IMR-90 (cell line): ENCODE data around the gene ABCG4. TPM values are rescaled to one million over a fixed set of nuclear protein-coding genes. Genes with fewer than 3 reads are reported as not detected.

Experiments used
- ATAC-seq: fragments of 200-7000 bp; cut with Tn5 transposase; 2 replicates; pipeline ENCODE4 v1.9.1; 2020; ENCODE audit warnings: low read depth, mild to moderate bottlenecking, moderate library complexity
- BruUV-seq: library from RNA; stranded (reverse); fragments of 400-500 nt; replicated peaks from 2 replicates; lab custom pipeline; 2021; lab: Mats Ljungman, UMichigan
- CTCF ChIA-PET: fragments of 300-600 bp; formaldehyde crosslinking; extraction: SDS; loops from one replicate; lab custom pipeline; 2021; ENCODE audit warnings: antibody characterized with exemption; lab: Yijun Ruan, JAX
- POLR2A ChIA-PET: fragments of 300-600 bp; sonication (Branson Sonifier 250); formaldehyde crosslinking; loops from one replicate; lab custom pipeline; 2022; ENCODE audit warnings: antibody characterized with exemption; ENCODE audit not compliant: unreplicated experiment; lab: Charles Lee
- DNase-seq: peaks from one replicate; pipeline ENCODE4 v3.0.0; 2013
- H2AFZ ChIP-seq: replicated peaks from 2 replicates; pipeline ENCODE3; 2013; ENCODE audit warnings: low read length, mild to moderate bottlenecking; ENCODE audit not compliant: poor library complexity
- H2AK5ac ChIP-seq: 2 replicates; pipeline ENCODE4 v1.6.1; 2013; ENCODE audit warnings: low read depth, low read length, inconsistent platforms
- H2AK9ac ChIP-seq: replicated peaks from 2 replicates; pipeline ENCODE3; 2013; ENCODE audit warnings: mild to moderate bottlenecking, low read depth, low read length, moderate library complexity; ENCODE audit not compliant: poor library complexity
- H2BK120ac ChIP-seq: 2 replicates; pipeline ENCODE4 v1.6.1; 2013; ENCODE audit warnings: low read depth, low read length, inconsistent platforms
- H2BK15ac ChIP-seq: 3 replicates; pipeline ENCODE4 v1.6.1; 2013; ENCODE audit warnings: low read depth, low read length, inconsistent platforms
- H2BK20ac ChIP-seq: 2 replicates; pipeline ENCODE4 v1.6.1; 2013; ENCODE audit warnings: low read depth, mild to moderate bottlenecking, inconsistent platforms, low read length, moderate library complexity
- H2BK5ac ChIP-seq: 2 replicates; pipeline ENCODE4 v1.6.1; 2013; ENCODE audit warnings: mild to moderate bottlenecking, low read depth, low read length, inconsistent platforms; ENCODE audit not compliant: poor library complexity, severe bottlenecking
- H3K14ac ChIP-seq: replicated peaks from 2 replicates; pipeline ENCODE4 v1.6.1; 2013; ENCODE audit warnings: low read depth, low read length, inconsistent platforms
- H3K18ac ChIP-seq: 2 replicates; pipeline ENCODE4 v1.6.1; 2013; ENCODE audit warnings: low read depth, low read length, control low read depth
- H3K23ac ChIP-seq: 2 replicates; pipeline ENCODE4 v1.6.1; 2013; ENCODE audit warnings: low read depth, low read length, inconsistent platforms
- H3K27ac ChIP-seq: 2 replicates; pipeline ENCODE4 v1.5.1; 2013; ENCODE audit warnings: mild to moderate bottlenecking, control low read depth, low read length; ENCODE audit not compliant: insufficient read depth
- H3K27me3 ChIP-seq: 2 replicates; pipeline ENCODE4 v1.6.1; 2013; ENCODE audit warnings: low read length; ENCODE audit not compliant: control insufficient read depth, insufficient read depth
- H3K36me3 ChIP-seq: 2 replicates; pipeline ENCODE4 v1.6.1; 2013; ENCODE audit warnings: low read length, mixed read lengths; ENCODE audit not compliant: control insufficient read depth, insufficient read depth
- H3K4ac ChIP-seq: 2 replicates; pipeline ENCODE4 v1.6.1; 2013; ENCODE audit warnings: low read depth, low read length, inconsistent platforms
- H3K4me1 ChIP-seq: 2 replicates; pipeline ENCODE4 v1.6.1; 2013; ENCODE audit warnings: low read length, mixed read lengths; ENCODE audit not compliant: control insufficient read depth, insufficient read depth
- H3K4me2 ChIP-seq: 2 replicates; pipeline ENCODE4 v1.6.1; 2013; ENCODE audit warnings: low read depth, mild to moderate bottlenecking, control low read depth, low read length, moderate library complexity
- H3K4me3 ChIP-seq: 2 replicates; pipeline ENCODE4 v1.5.1; 2013; ENCODE audit warnings: low read depth, mild to moderate bottlenecking, control low read depth, low read length, moderate library complexity; ENCODE audit not compliant: insufficient read depth
- H3K56ac ChIP-seq: 2 replicates; pipeline ENCODE4 v1.6.1; 2013; ENCODE audit warnings: low read length, inconsistent platforms; ENCODE audit not compliant: insufficient read depth; ENCODE audit errors: extremely low read depth
- H3K79me1 ChIP-seq, 2 experiments: 2 replicates each; pipeline ENCODE4 v1.6.1; 2013; ENCODE audit warnings: low read length in 2 of 2, inconsistent platforms in 1 of 2, low read depth in 1 of 2
- H3K9ac ChIP-seq: 2 replicates; pipeline ENCODE4 v1.6.1; 2013; ENCODE audit warnings: low read depth, low read length, control low read depth
- H3K9me1 ChIP-seq: 2 replicates; pipeline ENCODE4 v1.6.1; 2013; ENCODE audit warnings: low read length, inconsistent platforms; ENCODE audit not compliant: insufficient read depth
- H3K9me3 ChIP-seq: 2 replicates; pipeline ENCODE4 v1.6.1; 2013; ENCODE audit warnings: low read length; ENCODE audit not compliant: control insufficient read depth, insufficient read depth
- H4K20me1 ChIP-seq: 2 replicates; pipeline ENCODE4 v1.6.1; 2013; ENCODE audit warnings: low read length, inconsistent platforms; ENCODE audit not compliant: insufficient read depth
- H4K5ac ChIP-seq: 2 replicates; pipeline ENCODE4 v1.6.1; 2013; ENCODE audit warnings: mild to moderate bottlenecking, low read depth, low read length, control low read depth
- H4K8ac ChIP-seq, 2 experiments: 2 replicates each; pipeline ENCODE4 v1.6.1; 2013; ENCODE audit warnings: low read depth in 2 of 2, low read length in 2 of 2, control low read depth in 1 of 2, inconsistent platforms in 1 of 2
- H4K91ac ChIP-seq: 2 replicates; pipeline ENCODE4 v1.6.1; 2013; ENCODE audit warnings: low read depth, low read length, inconsistent platforms; ENCODE audit not compliant: insufficient read depth
- BHLHE40 ChIP-seq: fragments of 150-350 bp; IDR thresholded peaks from 2 replicates; pipeline ENCODE4 v1.6.1; 2016; ENCODE audit warnings: mild to moderate bottlenecking, low read depth, low read length
- CEBPB ChIP-seq: IDR thresholded peaks from 2 replicates; pipeline ENCODE4 v1.6.1; 2012; ENCODE audit warnings: low read depth, low read length, improper control_type of control experiment
- CHD1 ChIP-seq: IDR thresholded peaks from 2 replicates; pipeline ENCODE4 v1.6.1; 2012; ENCODE audit warnings: low read depth, low read length, improper control_type of control experiment
- FOS ChIP-seq: fragments of 150-350 bp; IDR thresholded peaks from 2 replicates; pipeline ENCODE4 v1.6.1; 2016; ENCODE audit warnings: low read depth, low read length
- MAFK ChIP-seq: IDR thresholded peaks from 2 replicates; pipeline ENCODE4 v1.6.1; 2012; ENCODE audit warnings: low read depth, low read length, improper control_type of control experiment
- MAZ ChIP-seq: IDR thresholded peaks from 2 replicates; pipeline ENCODE4 v1.6.1; 2012; ENCODE audit warnings: low read depth, mild to moderate bottlenecking, low read length, improper control_type of control experiment, moderate library complexity, borderline replicate concordance
- MXI1 ChIP-seq: IDR thresholded peaks from 2 replicates; pipeline ENCODE4 v1.6.1; 2012; ENCODE audit warnings: low read depth, mild to moderate bottlenecking, low read length, moderate library complexity, borderline replicate concordance
- NFE2L2 ChIP-seq: fragments of 150-350 bp; IDR thresholded peaks from 2 replicates; pipeline ENCODE4 v1.6.1; 2016; ENCODE audit warnings: low read depth, mild to moderate bottlenecking, low read length
- POLR2A ChIP-seq: IDR thresholded peaks from 2 replicates; pipeline ENCODE4 v1.6.1; 2012; ENCODE audit warnings: mild to moderate bottlenecking, low read depth, low read length
- RCOR1 ChIP-seq: IDR thresholded peaks from 2 replicates; pipeline ENCODE4 v1.6.1; 2012; ENCODE audit warnings: mild to moderate bottlenecking, low read length, improper control_type of control experiment; ENCODE audit not compliant: insufficient replicate concordance
- RFX5 ChIP-seq: IDR thresholded peaks from 2 replicates; pipeline ENCODE4 v1.8.0; 2012; ENCODE audit warnings: low read depth, mild to moderate bottlenecking, low read length, moderate library complexity
- SMC3 ChIP-seq: fragments of 150-350 bp; IDR thresholded peaks from 2 replicates; pipeline ENCODE4 v1.6.1; 2016; ENCODE audit warnings: low read depth, mild to moderate bottlenecking, antibody characterized with exemption, low read length, moderate library complexity
- USF2 ChIP-seq: fragments of 150-350 bp; IDR thresholded peaks from 2 replicates; pipeline ENCODE4 v1.6.1; 2017; ENCODE audit warnings: mild to moderate bottlenecking, antibody characterized with exemption, low read length, low read depth
- WGBS, 2 experiments: methylation state at CpG; one replicate each; pipeline versions ENCODE4 v1.1.5 to v1.1.7; 2013; ENCODE audit warnings: missing lambda C conversion rate in 2 of 2; ENCODE audit not compliant: insufficient read length in 1 of 2; ENCODE audit errors: extremely low coverage in 2 of 2; 5-methylcytosine and 5-hydroxymethylcytosine counted together
- dilution Hi-C: fragments of 300-500 bp; cut with HindIII; formaldehyde crosslinking; loops from one replicate; pipeline ENCODE4 v1.14.3; 2018; ENCODE audit warnings: low sequenced_read_pairs; ENCODE audit not compliant: unreplicated experiment
- in situ Hi-C: fragments of 300-500 bp; cut with MboI; formaldehyde crosslinking; loops from 3 replicates; pipeline ENCODE4 v1.14.3; 2019; ENCODE audit warnings: low sequenced_read_pairs, inconsistent platforms, mixed read lengths
- intact Hi-C: fragments of 100-400 bp; cut with micrococcal nuclease; formaldehyde crosslinking; loops from 2 replicates; pipeline ENCODE4 v1.10.0; 2022
- polyA plus RNA-seq, 3 experiments: library from polyadenylated mRNA; depleted of rRNA; stranded (reverse); fragments of >200 nt; gene quantifications; 2 replicates each; pipeline ENCODE4 v1.2.3, GENCODE V29; 2012; ENCODE audit warnings: low replicate concordance in 1 of 3
- total RNA-seq: library from RNA; depleted of rRNA; stranded (reverse); fragments of >200 nt; gene quantifications from 2 replicates; pipeline ENCODE4 v1.2.3, GENCODE V29; 2012
- TF ChIP-seq, protein P1 (sequence below): fragments of 150-350 bp; IDR thresholded peaks from 2 replicates; pipeline ENCODE4 v1.6.1; 2016; ENCODE audit warnings: low read depth, mild to moderate bottlenecking, low read length, moderate library complexity, borderline replicate concordance

ABCG4 gene
- total and polyA plus RNA-seq, 2 of the 4 experiments (the other 2 are of a cell fraction), result under 0.01 to 0.26 TPM

DNA sequence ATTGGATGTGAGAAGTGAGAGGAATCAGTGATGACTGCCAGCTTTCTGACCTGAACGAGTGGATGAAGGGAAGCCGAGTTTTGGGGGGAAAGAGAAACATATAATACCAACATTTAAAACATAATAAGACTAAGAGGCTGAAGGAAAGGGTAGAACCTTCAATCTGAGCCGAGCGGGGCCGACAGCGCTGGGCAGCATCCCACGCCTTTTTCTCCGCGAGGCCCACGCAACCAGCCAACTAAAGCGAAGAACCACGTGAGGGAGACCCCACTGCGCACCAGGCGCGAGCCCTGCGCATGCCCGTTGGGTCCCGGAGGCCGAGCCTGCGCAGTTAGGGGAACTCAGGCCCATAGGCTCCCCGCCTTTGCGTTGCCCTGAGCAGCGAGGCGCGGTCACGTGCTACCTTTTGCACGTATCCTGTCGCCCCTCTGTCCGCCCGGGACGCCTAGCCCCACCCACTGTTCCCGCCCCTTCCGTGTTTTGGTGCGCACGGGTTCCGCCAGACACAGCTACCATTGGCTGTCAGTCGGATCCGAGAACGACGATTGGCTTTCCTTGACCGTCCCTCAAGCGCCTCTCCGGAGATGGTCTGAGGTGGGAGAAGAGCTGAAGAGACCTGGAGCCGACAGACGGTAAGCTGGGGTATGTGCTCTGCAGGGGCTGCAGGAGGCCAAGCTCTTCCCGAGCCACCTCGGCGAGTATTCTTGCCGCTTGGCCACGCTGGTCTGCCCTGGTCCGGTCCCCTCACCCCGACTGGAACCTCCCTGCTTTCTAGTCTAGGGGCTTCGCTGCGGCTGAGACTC is 27.6 kb upstream of the ABCG4 start, which contains the start of gene HINFP (continued):
- TF ChIP-seq NFE2L2, result no peak
- TF ChIP-seq SMC3, result no peak
- TF ChIP-seq FOS, result peak; percentile 23; the same call in 1 of the 2 replicates

- no peak for DNase-seq
- H3K9ac ChIP-seq, result peak overlapping the region; percentile 72
- peak overlapping the region in 1 of 2 experiments; percentile 87; a peak in 2 of 4 replicates for H4K8ac ChIP-seq
- H3K14ac ChIP-seq, result peak overlapping the region; percentile 80
- peaks cover 15 to 42% of the 10 kb centered on the region in 2 experiments for H3K79me1 ChIP-seq
- H2BK15ac ChIP-seq, result no peak overlapping the region
- no peak overlapping the region for H2BK20ac ChIP-seq
- H2BK120ac ChIP-seq, result no peak overlapping the region
- peaks cover 8% of the 10 kb centered on the region for H3K36me3 ChIP-seq
- peak overlapping the region; percentile 11; the same call in 1 of the 2 replicates for H4K5ac ChIP-seq
- POLR2A ChIA-PET, result no interaction called here
- dilution Hi-C loops (no loop called here), in situ Hi-C loops (no loop called here), intact Hi-C loops (no loop called here)
- CTCF ChIA-PET, result no interaction called here
- H3K4me3 ChIP-seq, result peak overlapping the region; percentile 70
- H3K9me3 ChIP-seq, result no peaks in the 10 kb centered on the region
- H3K4ac ChIP-seq, result peak overlapping the region; percentile 77
- H2AK5ac ChIP-seq, result no peak overlapping the region
- no peak for ATAC-seq
- peaks cover 6% of the 10 kb centered on the region for H3K9me1 ChIP-seq
- H3K18ac ChIP-seq, result no peak overlapping the region
- no peaks in the 10 kb centered on the region; the same call in 1 of the 2 replicates for H4K20me1 ChIP-seq
- peaks cover 3% of the 10 kb centered on the region for H3K4me1 ChIP-seq
- H4K91ac ChIP-seq, result no peak overlapping the region
- TF ChIP-seq CEBPB (no peak), MAZ (no peak), CHD1 (no peak), MAFK (no peak), SMC3 (no peak), POLR2A (no peak), FOS (no peak), NFE2L2 (no peak), RCOR1 (no peak), MXI1 (no peak), RFX5 (no peak), BHLHE40 (no peak), USF2 (no peak)
- TF ChIP-seq, protein P1, sequence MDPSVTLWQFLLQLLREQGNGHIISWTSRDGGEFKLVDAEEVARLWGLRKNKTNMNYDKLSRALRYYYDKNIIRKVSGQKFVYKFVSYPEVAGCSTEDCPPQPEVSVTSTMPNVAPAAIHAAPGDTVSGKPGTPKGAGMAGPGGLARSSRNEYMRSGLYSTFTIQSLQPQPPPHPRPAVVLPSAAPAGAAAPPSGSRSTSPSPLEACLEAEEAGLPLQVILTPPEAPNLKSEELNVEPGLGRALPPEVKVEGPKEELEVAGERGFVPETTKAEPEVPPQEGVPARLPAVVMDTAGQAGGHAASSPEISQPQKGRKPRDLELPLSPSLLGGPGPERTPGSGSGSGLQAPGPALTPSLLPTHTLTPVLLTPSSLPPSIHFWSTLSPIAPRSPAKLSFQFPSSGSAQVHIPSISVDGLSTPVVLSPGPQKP, result no peak
- H2AK9ac ChIP-seq, result peak overlapping the region; percentile 89
- TSS peak; percentile 26 for BruUV-seq
- H3K27me3 ChIP-seq, result no peaks in the 10 kb centered on the region
- H2BK5ac ChIP-seq, result peak overlapping the region; percentile 43
- peak overlapping the region; percentile 96 for H3K4me2 ChIP-seq
- H2AFZ ChIP-seq, result peak overlapping the region; percentile 99
- peak overlapping the region; percentile 58 for H3K27ac ChIP-seq
- 0% methylated on average over 7 of the region's 20 CpGs; no CpG with 5 or more reads in 1 of the 2 experiments for WGBS, 2 experiments
- peak overlapping the region; percentile 87 for H3K23ac ChIP-seq
- H3K56ac ChIP-seq, result 0 out of 2 replicates have a peak overlapping the region, but pooled peaks have one; percentile 17
Measured at GRCh38 chr11:119121811-119122124, 27.1 kb upstream of the ABCG4 start.
